ENCODE data around the gene FCGR3B.
"Not testable (repeated sequence)": the region's sequence is repeated elsewhere in the genome, so short reads cannot be mapped to it uniquely, and the experiment has no call there.

Gene FCGR3B

DNA sequence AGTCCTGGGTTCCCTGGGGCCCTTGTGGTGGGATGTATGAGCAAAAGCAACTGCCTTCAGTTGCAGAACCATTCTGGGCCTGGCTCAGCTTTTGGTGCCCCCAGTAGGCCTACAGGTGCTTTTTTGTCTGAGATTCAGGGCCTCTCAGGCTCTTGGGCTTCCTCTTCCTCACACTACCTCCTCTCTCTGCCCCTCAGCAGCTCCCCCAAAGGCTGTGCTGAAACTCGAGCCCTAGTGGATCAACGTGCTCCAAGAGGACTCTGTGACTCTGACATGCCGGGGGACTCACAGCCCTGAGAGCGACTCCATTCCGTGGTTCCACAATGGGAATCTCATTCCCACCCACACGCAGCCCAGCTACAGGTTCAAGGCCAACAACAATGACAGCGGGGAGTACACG is 41.6 kb downstream of the FCGR3B start:
- H3K36me3 ChIP-seq (ENCODE audit: control insufficient read depth in 4 of 4, insufficient read depth in 4 of 4, low read length in 3 of 4); POLR2A ChIA-PET; DNase-seq; H3K27me3 ChIP-seq (replicated peaks in 2 of 5; ENCODE audit: control insufficient read depth in 4 of 5, insufficient read depth in 5 of 5, low read length in 4 of 5); H3K4me1 ChIP-seq (ENCODE audit: control extremely low read depth in 1 of 4, control insufficient read depth in 4 of 4, insufficient read depth in 4 of 4, low read length in 3 of 4); H3K4me3 ChIP-seq (ENCODE audit: control insufficient read depth in 1 of 7, extremely low read depth in 1 of 7, insufficient read depth in 4 of 7, low read depth in 2 of 7, low read length in 6 of 7); CTCF ChIA-PET; H3K9me3 ChIP-seq (ENCODE audit: control extremely low read depth in 1 of 5, control insufficient read depth in 4 of 5, insufficient read depth in 2 of 5, low read depth in 1 of 5, low read length in 4 of 5); H3K27ac ChIP-seq (ENCODE audit: insufficient read depth in 1 of 2, low read depth in 1 of 2, low read length in 2 of 2, poor library complexity in 1 of 2, severe bottlenecking in 2 of 2): not testable (repeated sequence)
- WGBS (ENCODE audit: insufficient coverage), result 83% methylated on average over 2 of the region's 8 CpGs

DNA sequence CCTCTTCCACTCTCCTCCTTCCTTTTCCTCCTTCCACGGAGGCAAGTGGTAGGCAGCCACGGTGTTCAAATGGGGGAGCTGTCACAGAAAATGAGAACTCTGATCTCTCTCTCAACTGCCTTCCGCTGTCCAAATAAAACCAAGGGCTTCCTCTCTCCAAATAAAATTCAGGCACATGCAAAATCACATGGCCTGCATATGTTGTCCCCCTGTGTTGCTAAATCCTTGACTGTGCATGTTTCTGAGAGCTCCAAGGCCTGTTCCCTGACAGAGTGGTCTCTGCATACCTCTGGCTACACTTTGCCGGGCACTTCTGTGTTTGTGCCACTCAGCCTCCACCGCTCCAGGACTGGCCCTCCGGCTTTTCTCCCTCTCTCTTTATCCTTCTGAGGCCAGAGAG is 42.4 kb downstream of the FCGR3B start:
- no CpG with 5 or more reads among the region's 6 CpGs for WGBS (ENCODE audit: insufficient coverage)
- CTCF ChIA-PET; H3K4me1 ChIP-seq (ENCODE audit: control extremely low read depth in 1 of 4, control insufficient read depth in 4 of 4, insufficient read depth in 4 of 4, low read length in 3 of 4); H3K36me3 ChIP-seq (ENCODE audit: control insufficient read depth in 4 of 4, insufficient read depth in 4 of 4, low read length in 3 of 4); H3K27me3 ChIP-seq (replicated peaks in 2 of 5; ENCODE audit: control insufficient read depth in 4 of 5, insufficient read depth in 5 of 5, low read length in 4 of 5); H3K27ac ChIP-seq (ENCODE audit: insufficient read depth in 1 of 2, low read depth in 1 of 2, low read length in 2 of 2, poor library complexity in 1 of 2, severe bottlenecking in 2 of 2); DNase-seq; H3K4me3 ChIP-seq (ENCODE audit: control insufficient read depth in 1 of 7, extremely low read depth in 1 of 7, insufficient read depth in 4 of 7, low read depth in 2 of 7, low read length in 6 of 7); POLR2A ChIA-PET; H3K9me3 ChIP-seq (ENCODE audit: control extremely low read depth in 1 of 5, control insufficient read depth in 4 of 5, insufficient read depth in 2 of 5, low read depth in 1 of 5, low read length in 4 of 5): not testable (repeated sequence)

DNA sequence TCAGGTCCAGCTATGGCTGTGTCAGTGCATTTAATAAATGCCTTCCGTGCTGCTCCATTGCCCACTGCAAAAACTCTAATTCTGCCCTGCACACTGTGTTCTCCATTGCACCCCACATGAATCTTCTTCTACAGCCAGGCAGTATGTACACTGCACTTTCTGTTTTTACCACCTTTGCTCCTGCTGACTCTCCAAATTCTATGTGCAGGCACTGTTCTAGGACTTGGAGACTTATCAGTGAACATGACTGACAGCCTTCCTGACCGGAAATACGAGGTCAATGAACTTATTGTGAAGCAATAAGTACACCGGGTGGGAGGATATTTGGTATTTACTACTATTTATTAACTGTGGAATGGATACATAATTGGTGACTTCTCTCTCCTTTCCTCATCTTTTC is 48.1 kb downstream of the FCGR3B start:
- DNase-seq; H3K27ac ChIP-seq (ENCODE audit: insufficient read depth in 1 of 2, low read depth in 1 of 2, low read length in 2 of 2, poor library complexity in 1 of 2, severe bottlenecking in 2 of 2); H3K9me3 ChIP-seq (ENCODE audit: control extremely low read depth in 1 of 5, control insufficient read depth in 4 of 5, insufficient read depth in 2 of 5, low read depth in 1 of 5, low read length in 4 of 5); H3K27me3 ChIP-seq (replicated peaks in 2 of 5; ENCODE audit: control insufficient read depth in 4 of 5, insufficient read depth in 5 of 5, low read length in 4 of 5); H3K4me3 ChIP-seq (ENCODE audit: control insufficient read depth in 1 of 7, extremely low read depth in 1 of 7, insufficient read depth in 4 of 7, low read depth in 2 of 7, low read length in 6 of 7); H3K36me3 ChIP-seq (ENCODE audit: control insufficient read depth in 4 of 4, insufficient read depth in 4 of 4, low read length in 3 of 4); H3K4me1 ChIP-seq (ENCODE audit: control extremely low read depth in 1 of 4, control insufficient read depth in 4 of 4, insufficient read depth in 4 of 4, low read length in 3 of 4); POLR2A ChIA-PET; CTCF ChIA-PET: not testable (repeated sequence)
- WGBS (ENCODE audit: insufficient coverage), result no CpG with 5 or more reads among the region's 4 CpGs

DNA sequence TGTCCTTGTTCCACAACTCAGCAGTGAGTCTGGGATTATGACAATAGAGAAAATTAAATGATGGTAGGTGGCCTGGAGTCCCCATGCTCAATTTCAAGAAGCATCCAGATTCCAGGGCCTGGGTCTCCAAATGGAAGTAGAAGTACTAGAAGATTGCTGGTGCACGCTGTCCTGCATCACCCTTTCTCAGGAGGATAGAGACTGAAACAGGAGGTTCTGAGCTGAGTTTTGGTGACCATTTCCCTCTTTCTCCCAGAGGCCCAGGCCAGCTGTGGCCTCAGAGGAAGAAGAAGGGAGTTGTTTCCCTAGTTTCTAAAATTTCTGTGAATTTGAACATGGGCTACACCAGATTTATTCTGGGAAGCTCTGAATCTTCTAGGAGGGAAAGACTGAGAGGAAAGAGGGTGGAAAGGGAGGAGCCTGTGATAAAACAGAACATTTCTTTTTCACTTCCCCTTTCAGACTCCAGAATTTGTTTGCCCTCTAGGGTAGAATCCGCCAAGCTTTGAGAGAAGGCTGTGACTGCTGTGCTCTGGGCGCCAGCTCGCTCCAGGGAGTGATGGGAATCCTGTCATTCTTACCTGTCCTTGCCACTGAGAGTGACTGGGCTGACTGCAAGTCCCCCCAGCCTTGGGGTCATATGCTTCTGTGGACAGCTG is 50.0 kb downstream of the FCGR3B start:
- CTCF ChIA-PET; POLR2A ChIA-PET; H3K9me3 ChIP-seq (ENCODE audit: control extremely low read depth in 1 of 5, control insufficient read depth in 4 of 5, insufficient read depth in 2 of 5, low read depth in 1 of 5, low read length in 4 of 5); H3K27me3 ChIP-seq (replicated peaks in 2 of 5; ENCODE audit: control insufficient read depth in 4 of 5, insufficient read depth in 5 of 5, low read length in 4 of 5); H3K4me3 ChIP-seq (ENCODE audit: control insufficient read depth in 1 of 7, extremely low read depth in 1 of 7, insufficient read depth in 4 of 7, low read depth in 2 of 7, low read length in 6 of 7); H3K27ac ChIP-seq (ENCODE audit: insufficient read depth in 1 of 2, low read depth in 1 of 2, low read length in 2 of 2, poor library complexity in 1 of 2, severe bottlenecking in 2 of 2); DNase-seq; H3K4me1 ChIP-seq (ENCODE audit: control extremely low read depth in 1 of 4, control insufficient read depth in 4 of 4, insufficient read depth in 4 of 4, low read length in 3 of 4); H3K36me3 ChIP-seq (ENCODE audit: control insufficient read depth in 4 of 4, insufficient read depth in 4 of 4, low read length in 3 of 4): not testable (repeated sequence)
- no CpG with 5 or more reads among the region's 4 CpGs for WGBS (ENCODE audit: insufficient coverage)

DNA sequence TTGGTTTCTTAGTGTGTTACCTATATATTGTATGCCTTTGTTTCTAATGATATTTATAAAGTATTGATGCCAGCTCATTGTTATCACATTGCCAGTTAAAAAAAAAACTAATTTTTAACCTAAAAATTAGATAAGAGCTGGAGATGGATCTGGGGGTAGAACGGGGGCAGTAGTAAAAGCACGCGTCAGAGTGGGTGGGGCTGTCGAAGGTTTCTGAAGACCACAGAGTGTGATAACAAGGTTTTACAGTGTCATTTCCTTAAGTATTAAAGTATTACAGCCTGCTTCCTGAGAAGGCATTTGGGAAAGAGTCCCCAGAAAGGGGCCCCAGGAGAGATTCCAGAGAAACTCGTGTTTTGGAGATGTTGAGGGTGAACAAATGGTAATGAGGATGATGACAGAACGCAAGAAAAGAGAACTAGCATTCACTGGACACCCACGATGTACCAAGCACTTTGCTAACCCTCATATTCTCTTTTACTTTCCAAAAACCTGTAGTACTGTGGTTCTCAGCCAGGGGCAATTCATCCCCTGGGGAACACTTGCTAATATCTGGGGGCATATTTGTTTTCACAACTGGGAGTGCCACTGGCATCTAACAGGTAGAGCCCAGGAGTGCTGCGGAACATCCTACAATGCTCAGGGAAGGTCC is 51.0 kb downstream of the FCGR3B start:
- H3K9me3 ChIP-seq (ENCODE audit: control extremely low read depth in 1 of 5, control insufficient read depth in 4 of 5, insufficient read depth in 2 of 5, low read depth in 1 of 5, low read length in 4 of 5); H3K27ac ChIP-seq (ENCODE audit: insufficient read depth in 1 of 2, low read depth in 1 of 2, low read length in 2 of 2, poor library complexity in 1 of 2, severe bottlenecking in 2 of 2); H3K4me1 ChIP-seq (ENCODE audit: control extremely low read depth in 1 of 4, control insufficient read depth in 4 of 4, insufficient read depth in 4 of 4, low read length in 3 of 4); POLR2A ChIA-PET; H3K36me3 ChIP-seq (ENCODE audit: control insufficient read depth in 4 of 4, insufficient read depth in 4 of 4, low read length in 3 of 4); DNase-seq; H3K4me3 ChIP-seq (ENCODE audit: control insufficient read depth in 1 of 7, extremely low read depth in 1 of 7, insufficient read depth in 4 of 7, low read depth in 2 of 7, low read length in 6 of 7); H3K27me3 ChIP-seq (replicated peaks in 2 of 5; ENCODE audit: control insufficient read depth in 4 of 5, insufficient read depth in 5 of 5, low read length in 4 of 5); CTCF ChIA-PET: not testable (repeated sequence)
- WGBS (ENCODE audit: insufficient coverage), result no CpG with 5 or more reads among the region's 8 CpGs

DNA sequence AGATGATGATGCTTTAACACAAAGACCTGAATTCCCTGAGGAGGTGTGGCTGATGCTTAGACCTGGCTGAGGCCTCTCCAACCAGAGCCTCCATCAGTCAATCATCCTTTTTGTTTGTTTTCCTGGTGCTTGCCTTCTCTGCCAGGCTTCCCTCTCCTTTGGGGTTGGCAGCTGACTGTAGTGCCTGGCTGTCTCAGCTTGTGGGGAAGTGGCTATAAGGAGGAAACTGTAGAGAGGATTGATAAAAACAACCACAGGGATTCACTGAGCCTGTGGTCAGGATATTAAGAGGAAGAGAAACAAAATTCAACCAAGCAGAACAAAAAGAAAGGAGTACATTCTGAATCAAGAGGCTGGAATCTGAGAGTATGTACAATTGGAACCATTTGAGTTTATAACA is 54.3 kb downstream of the FCGR3B start:
- H3K4me3 ChIP-seq (ENCODE audit: control insufficient read depth in 1 of 7, extremely low read depth in 1 of 7, insufficient read depth in 4 of 7, low read depth in 2 of 7, low read length in 6 of 7); H3K27me3 ChIP-seq (replicated peaks in 2 of 5; ENCODE audit: control insufficient read depth in 4 of 5, insufficient read depth in 5 of 5, low read length in 4 of 5); CTCF ChIA-PET; POLR2A ChIA-PET; DNase-seq; H3K4me1 ChIP-seq (ENCODE audit: control extremely low read depth in 1 of 4, control insufficient read depth in 4 of 4, insufficient read depth in 4 of 4, low read length in 3 of 4); H3K9me3 ChIP-seq (ENCODE audit: control extremely low read depth in 1 of 5, control insufficient read depth in 4 of 5, insufficient read depth in 2 of 5, low read depth in 1 of 5, low read length in 4 of 5); H3K27ac ChIP-seq (ENCODE audit: insufficient read depth in 1 of 2, low read depth in 1 of 2, low read length in 2 of 2, poor library complexity in 1 of 2, severe bottlenecking in 2 of 2); H3K36me3 ChIP-seq (ENCODE audit: control insufficient read depth in 4 of 4, insufficient read depth in 4 of 4, low read length in 3 of 4): not testable (repeated sequence)

Data from common myeloid progenitor, CD34-positive (primary cell).